KMS-11 (cell line): ENCODE results near the gene SDHA.

Experiments
- H2AFZ ChIP-seq: fragments of 200-600 bp; sonication (generic); 2 replicates; pipeline ENCODE4 v1.6.1; 2016; ENCODE audit warnings: antibody characterized with exemption, mixed run types, low read depth
- H3K27ac ChIP-seq: fragments of 200-600 bp; sonication (generic); 2 replicates; pipeline ENCODE4 v1.6.1; 2016; ENCODE audit warnings: mild to moderate bottlenecking, mixed run types
- H3K27me3 ChIP-seq: fragments of 200-600 bp; sonication (generic); 2 replicates; pipeline ENCODE4 v1.6.1; 2017; ENCODE audit warnings: mild to moderate bottlenecking, low read depth, mixed run types, moderate library complexity; ENCODE audit not compliant: insufficient read depth
- H3K36me3 ChIP-seq: fragments of 200-600 bp; sonication (generic); 2 replicates; pipeline ENCODE4 v1.6.1; 2017; ENCODE audit warnings: mild to moderate bottlenecking, mixed run types; ENCODE audit not compliant: insufficient read depth
- H3K4me1 ChIP-seq: fragments of 200-600 bp; sonication (generic); 2 replicates; pipeline ENCODE4 v1.6.1; 2016; ENCODE audit warnings: mild to moderate bottlenecking, low read depth, mixed run types; ENCODE audit not compliant: poor library complexity, severe bottlenecking
- H3K4me2 ChIP-seq: fragments of 200-600 bp; sonication (generic); 2 replicates; pipeline ENCODE4 v1.7.0; 2016; ENCODE audit warnings: mild to moderate bottlenecking, mixed run types
- H3K4me3 ChIP-seq: fragments of 200-600 bp; sonication (generic); IDR thresholded peaks from 2 replicates; pipeline ENCODE4 v1.6.1; 2017; ENCODE audit warnings: low read depth, low read length, mixed read lengths; ENCODE audit not compliant: insufficient read depth
- H3K79me2 ChIP-seq: fragments of 200-600 bp; sonication (generic); 2 replicates; pipeline ENCODE4 v1.6.1; 2016; ENCODE audit warnings: low read depth, mixed run types; ENCODE audit not compliant: insufficient read depth
- H3K9ac ChIP-seq: fragments of 200-600 bp; sonication (generic); 2 replicates; pipeline ENCODE4 v1.6.1; 2016; ENCODE audit warnings: mild to moderate bottlenecking, mixed run types
- H4K20me1 ChIP-seq: fragments of 200-600 bp; sonication (generic); 2 replicates; pipeline ENCODE4 v1.6.1; 2016; ENCODE audit warnings: mild to moderate bottlenecking, mixed run types; ENCODE audit not compliant: insufficient read depth
- CTCF ChIP-seq: fragments of 200-600 bp; sonication (generic); conservative IDR thresholded peaks from 2 replicates; pipeline ENCODE4 v1.6.1; 2017; ENCODE audit warnings: low read depth, mild to moderate bottlenecking, antibody characterized with exemption, low read length, moderate library complexity, mixed read lengths

The SDHA gene

GRCh38 chr5:197892-198489 lies 20.1 kb upstream of the SDHA start:
- no peak overlapping the region for H3K4me2 ChIP-seq
- H3K27ac ChIP-seq = no peak overlapping the region
- H3K9ac ChIP-seq = no peak overlapping the region
- no peaks in the 10 kb centered on the region for H3K27me3 ChIP-seq
- H3K79me2 ChIP-seq = peaks cover 28% of the 10 kb centered on the region
- H3K36me3 ChIP-seq = peaks cover 5% of the 10 kb centered on the region; the same call in 1 of the 2 replicates
- no peak overlapping the region for H3K4me3 ChIP-seq
- no peak overlapping the region for H2AFZ ChIP-seq
- H4K20me1 ChIP-seq = no peaks in the 10 kb centered on the region
- no peaks in the 10 kb centered on the region for H3K4me1 ChIP-seq
- no peak for TF ChIP-seq CTCF

- H3K4me2 ChIP-seq = no peak overlapping the region
- no peaks in the 10 kb centered on the region for H3K27me3 ChIP-seq
- no peaks in the 10 kb centered on the region for H3K4me1 ChIP-seq
- no peak overlapping the region for H3K4me3 ChIP-seq
- no peaks in the 10 kb centered on the region for H4K20me1 ChIP-seq
- H2AFZ ChIP-seq = no peak overlapping the region
- peaks cover 5% of the 10 kb centered on the region; the same call in 1 of the 2 replicates for H3K36me3 ChIP-seq
- peaks cover 22% of the 10 kb centered on the region; the same call in 1 of the 2 replicates for H3K79me2 ChIP-seq
- TF ChIP-seq CTCF = no peak
- no peak overlapping the region for H3K27ac ChIP-seq
- no peak overlapping the region for H3K9ac ChIP-seq
Measured at GRCh38 chr5:198516-199196, 19.5 kb upstream of the SDHA start.

- no peak overlapping the region for H3K27ac ChIP-seq
- no peak for TF ChIP-seq CTCF
- H3K4me1 ChIP-seq = no peaks in the 10 kb centered on the region
- H3K9ac ChIP-seq = no peak overlapping the region
- no peaks in the 10 kb centered on the region for H4K20me1 ChIP-seq
- no peaks in the 10 kb centered on the region for H3K27me3 ChIP-seq
- H3K4me3 ChIP-seq = no peak overlapping the region
- no peak overlapping the region for H2AFZ ChIP-seq
- H3K4me2 ChIP-seq = no peak overlapping the region
- H3K36me3 ChIP-seq = peaks cover 5% of the 10 kb centered on the region; the same call in 1 of the 2 replicates
- H3K79me2 ChIP-seq = peaks cover 15% of the 10 kb centered on the region; the same call in 1 of the 2 replicates
Measured at GRCh38 chr5:199197-199949, 18.7 kb upstream of the SDHA start.

GRCh38 chr5:199950-200645 lies 18.0 kb upstream of the SDHA start:
- Histone ChIP-seq H3K4me2 (no peak overlapping the region), H3K9ac (no peak overlapping the region), H3K27ac (no peak overlapping the region)

More at GRCh38 chr5:199950-200645, 18.0 kb upstream of the SDHA start:
- Histone ChIP-seq H2AFZ (no peak overlapping the region), H4K20me1 (no peaks in the 10 kb centered on the region), H3K4me1 (no peaks in the 10 kb centered on the region), H3K79me2 (peaks cover 7% of the 10 kb centered on the region; the same call in 1 of the 2 replicates), H3K36me3 (no peaks in the 10 kb centered on the region), H3K27me3 (no peaks in the 10 kb centered on the region), H3K4me3 (no peak overlapping the region)
- no peak for TF ChIP-seq CTCF
